Activated naive CD4-positive, alpha-beta T cell treated with anti-CD3 and anti-CD28 coated beads, Interleukin-2, amount 50 U/mL, for 16 hours (primary cell): ENCODE data around the gene DSTYK.
A peak's percentile ranks its signal among the peaks of the same experiment; 100 is the strongest.

Source experiments
- DNase-seq: peaks from one replicate; pipeline ENCODE4 v3.0.0-alpha.2; 2020

DSTYK gene

GRCh38 chr1:205211169-205211838 lies at the start of gene DSTYK:
Gene DSTYK (minus strand): TSS chr1:205211702. CDS start chr1:205211535, 167 bp downstream.
- DNase-seq = peak; percentile 91

GRCh38 chr1:205259998-205260397 lies 48.5 kb upstream of the DSTYK start:
- no peak for DNase-seq

- no peak for DNase-seq
These were observed 47.9 kb upstream of the DSTYK start for GRCh38 chr1:205259324-205259832.

GRCh38 chr1:205258719-205259118 lies 47.2 kb upstream of the DSTYK start:
- DNase-seq = no peak

- DNase-seq = no peak
These were observed 46.8 kb upstream of the DSTYK start for GRCh38 chr1:205258261-205258691.

- DNase-seq = no peak
These were observed 46.2 kb upstream of the DSTYK start for GRCh38 chr1:205257735-205258134.

- no peak for DNase-seq
These were observed 45.6 kb upstream of the DSTYK start for GRCh38 chr1:205256951-205257625.

GRCh38 chr1:205255941-205256780 lies 44.7 kb upstream of the DSTYK start:
- peak; percentile 85 for DNase-seq

- DNase-seq = no peak
These were observed 40.1 kb upstream of the DSTYK start for GRCh38 chr1:205251576-205251975.

- DNase-seq = no peak
These were observed 39.2 kb upstream of the DSTYK start for GRCh38 chr1:205250699-205251098.

- no peak for DNase-seq
These were observed 38.1 kb upstream of the DSTYK start for GRCh38 chr1:205249651-205250050.

- DNase-seq = no peak
These were observed 37.5 kb upstream of the DSTYK start for GRCh38 chr1:205248793-205249601.

- no peak for DNase-seq
These were observed 35.8 kb upstream of the DSTYK start for GRCh38 chr1:205247130-205247921.

- DNase-seq = no peak
These were observed 35.0 kb upstream of the DSTYK start for GRCh38 chr1:205246351-205247119.

GRCh38 chr1:205245096-205245495 lies 33.6 kb upstream of the DSTYK start:
- DNase-seq = no peak

- DNase-seq = no peak
These were observed 32.9 kb upstream of the DSTYK start for GRCh38 chr1:205244384-205244783.

- no peak for DNase-seq
These were observed 32.1 kb upstream of the DSTYK start for GRCh38 chr1:205243350-205244191.

GRCh38 chr1:205241366-205242030 lies 30.0 kb upstream of the DSTYK start:
- no peak for DNase-seq

GRCh38 chr1:205240569-205240968 lies 29.1 kb upstream of the DSTYK start:
- no peak for DNase-seq
